Osteocyte (in vitro differentiated cells): ENCODE data around the gene LYPD4. TPM values are rescaled to one million over a fixed set of nuclear protein-coding genes. Genes with fewer than 3 reads are reported as not detected.

Experiments
- DNase-seq: peaks from one replicate; pipeline ENCODE4 v3.0.0; 2021; ENCODE audit warnings: mixed read lengths; ENCODE audit not compliant: unreplicated experiment; ENCODE audit errors: extremely low spot score
- H3K27ac Mint-ChIP-seq: one replicate; pipeline ENCODE4 v1.8.0; 2021; ENCODE audit warnings: mild to moderate bottlenecking, mixed read lengths; ENCODE audit not compliant: unreplicated experiment
- H3K27me3 Mint-ChIP-seq: one replicate; pipeline ENCODE4 v1.8.0; 2021; ENCODE audit warnings: mixed read lengths; ENCODE audit not compliant: unreplicated experiment
- H3K36me3 Mint-ChIP-seq: one replicate; pipeline ENCODE4 v1.8.0; 2021; ENCODE audit warnings: mixed read lengths; ENCODE audit not compliant: unreplicated experiment
- H3K4me1 Mint-ChIP-seq: one replicate; pipeline ENCODE4 v1.8.0; 2021; ENCODE audit warnings: mixed read lengths; ENCODE audit not compliant: unreplicated experiment
- H3K4me3 Mint-ChIP-seq: one replicate; pipeline ENCODE4 v1.8.0; 2021; ENCODE audit warnings: mild to moderate bottlenecking, moderate library complexity, mixed read lengths; ENCODE audit not compliant: unreplicated experiment
- H3K9me3 Mint-ChIP-seq: one replicate; pipeline ENCODE4 v1.8.0; 2021; ENCODE audit warnings: mixed read lengths; ENCODE audit not compliant: unreplicated experiment
- CTCF ChIP-seq: fragments of 200-600 bp; sonication (generic); IDR thresholded peaks from 2 replicates; pipeline ENCODE4 v1.5.0; 2021; ENCODE audit warnings: antibody characterized with exemption, mild to moderate bottlenecking, moderate library complexity
- total RNA-seq: library from RNA; stranded (reverse); gene quantifications from 2 replicates; pipeline ENCODE4 v1.2.1, GENCODE V29; 2021

The LYPD4 gene
- total RNA-seq, 1 donor from 2014 or later = not detected

GRCh38 chr19:41868120-41868988 lies 23.9 kb upstream of the LYPD4 start:
- Mint-ChIP-seq H3K36me3 (peaks cover 40% of the 10 kb centered on the region), H3K27ac (no peak overlapping the region), H3K9me3 (no peaks in the 10 kb centered on the region), H3K27me3 (no peaks in the 10 kb centered on the region), H3K4me1 (peaks cover 7% of the 10 kb centered on the region), H3K4me3 (no peak overlapping the region)
- no peak for TF ChIP-seq CTCF
- no peak for DNase-seq

- Mint-ChIP-seq H3K9me3 (no peaks in the 10 kb centered on the region), H3K27ac (no peak overlapping the region), H3K4me3 (no peak overlapping the region), H3K36me3 (peaks cover 57% of the 10 kb centered on the region), H3K27me3 (no peaks in the 10 kb centered on the region), H3K4me1 (peaks cover 26% of the 10 kb centered on the region)
- DNase-seq = no peak
- no peak for TF ChIP-seq CTCF
These were observed 21.8 kb upstream of the LYPD4 start for GRCh38 chr19:41866284-41866683.

GRCh38 chr19:41864374-41864773 lies 19.9 kb upstream of the LYPD4 start:
- Mint-ChIP-seq H3K27ac (no peak overlapping the region), H3K9me3 (no peaks in the 10 kb centered on the region), H3K36me3 (peaks cover 51% of the 10 kb centered on the region), H3K4me1 (peaks cover 33% of the 10 kb centered on the region), H3K27me3 (no peaks in the 10 kb centered on the region), H3K4me3 (no peak overlapping the region)
- TF ChIP-seq CTCF = no peak
- no peak for DNase-seq

- TF ChIP-seq CTCF = no peak
- no peaks in the 10 kb centered on the region for H3K27me3 Mint-ChIP-seq
- no peak overlapping the region for H3K27ac Mint-ChIP-seq
- peaks cover 36% of the 10 kb centered on the region for H3K4me1 Mint-ChIP-seq
- H3K9me3 Mint-ChIP-seq = no peaks in the 10 kb centered on the region
- no peak overlapping the region for H3K4me3 Mint-ChIP-seq
- peaks cover 48% of the 10 kb centered on the region for H3K36me3 Mint-ChIP-seq
- DNase-seq = no peak
These were observed 18.9 kb upstream of the LYPD4 start for GRCh38 chr19:41863209-41863931.

GRCh38 chr19:41862445-41862986 lies 18.0 kb upstream of the LYPD4 start:
- TF ChIP-seq CTCF = no peak
- peak overlapping the region; percentile 18 for H3K4me3 Mint-ChIP-seq
- peaks cover 42% of the 10 kb centered on the region for H3K36me3 Mint-ChIP-seq
- H3K4me1 Mint-ChIP-seq = peaks cover 36% of the 10 kb centered on the region
- H3K9me3 Mint-ChIP-seq = no peaks in the 10 kb centered on the region
- H3K27me3 Mint-ChIP-seq = peaks cover under 1% of the 10 kb centered on the region
- no peak for DNase-seq
- no peak overlapping the region for H3K27ac Mint-ChIP-seq
